HUES64 (cell line): ENCODE measurements around the gene CACNA1C.

Source experiments
- H3K27ac ChIP-seq: 2 replicates; pipeline ENCODE4 v1.7.0; 2013; ENCODE audit warnings: low read depth, low read length, inconsistent platforms
- H3K27me3 ChIP-seq: 2 replicates; pipeline ENCODE4 v1.6.1; 2013; ENCODE audit warnings: mild to moderate bottlenecking, low read length; ENCODE audit not compliant: insufficient read depth
- H3K36me3 ChIP-seq: 2 replicates; pipeline ENCODE4 v1.6.1; 2013; ENCODE audit warnings: mild to moderate bottlenecking, low read length; ENCODE audit not compliant: insufficient read depth
- H3K4me1 ChIP-seq: 2 replicates; pipeline ENCODE4 v1.6.1; 2013; ENCODE audit warnings: mild to moderate bottlenecking, low read length, moderate library complexity; ENCODE audit not compliant: insufficient read depth
- H3K4me3 ChIP-seq: 2 replicates; pipeline ENCODE4 v1.5.1; 2013; ENCODE audit warnings: mild to moderate bottlenecking, low read length, moderate library complexity
- H3K9ac ChIP-seq: 2 replicates; pipeline ENCODE4 v1.6.1; 2013; ENCODE audit warnings: mild to moderate bottlenecking, low read depth, low read length
- H3K9me3 ChIP-seq: 2 replicates; pipeline ENCODE4 v1.6.1; 2013; ENCODE audit warnings: low read depth, low read length; ENCODE audit not compliant: insufficient read depth
- WGBS: fragments of 150-250, 120-280 bp; methylation state at CpG from one replicate; pipeline ENCODE4 v1.1.7; 2013; ENCODE audit warnings: missing lambda C conversion rate; 5-methylcytosine and 5-hydroxymethylcytosine counted together

CACNA1C gene

DNA sequence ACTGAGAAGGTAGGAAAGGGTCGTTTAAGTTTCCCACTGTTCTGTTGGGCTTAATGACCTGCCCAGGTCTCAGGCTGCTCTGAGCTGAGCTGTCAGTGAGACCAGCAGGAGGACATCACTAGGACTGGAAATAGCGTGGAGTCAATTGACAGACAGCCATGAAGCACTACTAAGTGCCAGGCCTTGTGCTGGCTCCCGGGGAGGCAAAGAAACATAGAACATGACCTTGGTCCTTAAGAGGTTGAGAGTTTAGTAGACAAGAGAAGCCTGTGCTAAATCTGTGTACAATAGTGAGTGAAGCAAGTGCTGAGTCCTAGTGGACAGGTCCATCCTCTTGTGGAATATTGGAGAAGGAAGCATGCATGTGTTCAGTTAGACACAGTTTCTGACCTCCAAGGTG, 239.2 kb downstream of the CACNA1C start:
- no peaks in the 10 kb centered on the region for H3K36me3 ChIP-seq
- no peak overlapping the region for H3K27ac ChIP-seq
- 87% methylated on average over 3 of the region's 3 CpGs for WGBS
- no peak overlapping the region for H3K9ac ChIP-seq
- H3K27me3 ChIP-seq = no peaks in the 10 kb centered on the region
- no peaks in the 10 kb centered on the region for H3K9me3 ChIP-seq
- no peak overlapping the region for H3K4me3 ChIP-seq
- peaks cover 22% of the 10 kb centered on the region for H3K4me1 ChIP-seq

DNA sequence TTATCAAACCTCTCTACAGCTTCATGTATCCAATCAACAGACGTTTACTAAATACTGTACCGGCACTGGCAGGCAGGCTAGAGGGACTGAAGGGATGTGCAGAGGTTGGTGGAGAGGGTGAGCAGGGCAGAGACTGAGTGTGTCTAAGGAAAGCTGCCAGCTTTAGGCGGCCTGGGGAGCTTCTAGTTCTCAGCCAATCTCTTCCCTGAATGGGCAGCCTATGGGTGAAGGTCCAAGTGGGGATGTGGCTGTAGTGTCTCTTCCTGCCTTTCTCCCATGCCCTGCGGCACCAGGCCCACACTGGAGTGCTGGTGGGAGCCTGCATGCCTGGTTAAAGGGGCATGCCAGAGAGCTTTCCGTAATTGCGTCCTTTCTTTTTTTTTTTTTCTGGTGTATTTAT, 239.8 kb downstream of the CACNA1C start:
- WGBS = 92% methylated on average over 6 of the region's 6 CpGs
- Histone ChIP-seq H3K9ac (no peak overlapping the region), H3K36me3 (no peaks in the 10 kb centered on the region), H3K9me3 (no peaks in the 10 kb centered on the region), H3K4me1 (peaks cover 20% of the 10 kb centered on the region), H3K27ac (no peak overlapping the region), H3K4me3 (no peak overlapping the region), H3K27me3 (no peaks in the 10 kb centered on the region)

DNA sequence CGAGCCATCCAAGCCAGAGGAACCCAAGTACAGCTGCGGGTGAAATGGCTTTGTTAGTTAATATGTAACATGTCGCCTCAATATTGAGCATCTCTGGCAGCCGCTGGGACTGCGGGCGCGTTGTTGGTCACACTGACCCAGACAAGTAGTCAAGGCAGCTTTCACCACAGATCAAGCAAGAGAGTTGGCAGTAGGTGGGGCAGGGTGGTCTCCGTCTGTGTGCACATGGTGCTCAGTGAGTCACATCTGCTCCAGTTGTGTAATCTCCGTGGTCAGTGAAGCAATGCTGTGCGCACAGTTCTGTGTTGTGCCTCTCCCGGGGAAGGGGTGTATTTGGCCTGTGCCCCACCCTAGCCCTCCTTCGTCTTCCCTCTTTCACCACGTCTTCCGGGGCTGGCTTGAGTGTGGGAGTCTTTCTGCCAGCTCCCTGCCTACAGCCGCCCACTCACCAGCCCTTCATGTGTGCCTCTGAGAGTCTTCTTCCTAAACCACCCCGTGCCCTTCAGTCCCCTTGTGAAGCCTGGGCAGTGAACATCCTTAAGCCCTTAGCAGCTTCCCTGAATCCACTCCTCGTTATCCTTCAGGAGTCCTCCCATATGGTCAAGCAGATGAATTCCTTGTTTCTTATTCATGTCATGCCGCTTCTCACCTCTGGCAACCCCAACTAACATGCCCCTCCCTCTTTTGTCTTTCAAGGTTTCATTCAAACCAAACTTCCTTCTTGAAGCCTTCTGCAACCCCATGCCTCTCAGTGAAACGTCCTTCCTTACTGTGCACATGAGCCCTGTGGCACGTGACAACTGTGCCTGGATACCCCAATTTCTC, 242.1 kb downstream of the CACNA1C start:
- Histone ChIP-seq H3K9ac (no peak overlapping the region), H3K4me1 (no peaks in the 10 kb centered on the region), H3K36me3 (no peaks in the 10 kb centered on the region), H3K4me3 (no peak overlapping the region), H3K9me3 (no peaks in the 10 kb centered on the region), H3K27ac (no peak overlapping the region), H3K27me3 (no peaks in the 10 kb centered on the region)
- WGBS = 86% methylated on average over 20 of the region's 20 CpGs

DNA sequence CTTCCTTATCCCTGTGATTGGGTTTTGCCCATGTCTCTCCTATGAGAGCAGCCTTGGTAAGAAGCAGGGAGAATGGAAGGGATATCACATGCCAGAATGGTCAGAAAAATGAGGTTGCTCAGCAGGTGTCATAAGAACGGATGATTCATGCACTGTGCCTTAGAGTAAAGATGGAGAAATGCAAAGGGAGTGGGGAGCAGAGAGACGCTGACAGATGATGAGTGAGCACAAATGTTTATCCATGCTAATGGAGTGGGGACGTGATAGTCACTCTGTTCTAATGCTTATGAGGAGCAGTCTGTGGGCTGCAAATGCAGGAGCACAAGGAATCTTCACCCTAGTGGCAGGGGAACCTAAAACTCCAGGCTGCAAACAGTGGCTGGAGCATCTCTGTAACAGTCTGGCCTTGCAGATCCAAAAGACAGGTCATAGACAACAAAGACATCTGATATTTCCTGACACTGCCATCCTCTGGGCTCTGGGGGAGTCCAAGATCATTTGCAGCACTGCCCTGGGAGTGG, 243.2 kb downstream of the CACNA1C start:
- no peaks in the 10 kb centered on the region for H3K4me1 ChIP-seq
- no peaks in the 10 kb centered on the region for H3K27me3 ChIP-seq
- no peak overlapping the region for H3K4me3 ChIP-seq
- no peaks in the 10 kb centered on the region for H3K9me3 ChIP-seq
- WGBS = 42% methylated on average over 3 of the region's 3 CpGs
- no peak overlapping the region for H3K9ac ChIP-seq
- H3K36me3 ChIP-seq = no peaks in the 10 kb centered on the region
- H3K27ac ChIP-seq = no peak overlapping the region

DNA sequence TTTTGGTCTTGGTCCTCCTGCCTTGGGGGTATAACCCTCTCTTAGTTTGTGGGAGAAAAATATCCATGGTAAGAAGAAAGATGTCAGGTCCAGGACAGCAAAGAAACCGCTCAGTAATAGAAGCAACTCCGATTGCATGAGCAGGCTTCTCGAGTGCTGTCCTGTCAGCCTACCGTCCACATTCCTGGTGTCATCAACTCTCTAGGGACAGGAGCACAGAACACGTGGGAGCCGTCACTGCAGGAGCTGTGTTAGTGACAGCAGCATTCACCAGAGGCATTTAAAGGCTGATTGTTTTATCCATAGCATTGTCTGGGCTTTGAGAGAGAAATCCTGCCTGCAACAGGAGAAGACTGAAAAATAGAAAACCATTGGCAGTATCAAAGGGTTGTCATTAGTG, 244.2 kb downstream of the CACNA1C start:
- no peak overlapping the region for H3K9ac ChIP-seq
- H3K9me3 ChIP-seq = no peaks in the 10 kb centered on the region

DNA sequence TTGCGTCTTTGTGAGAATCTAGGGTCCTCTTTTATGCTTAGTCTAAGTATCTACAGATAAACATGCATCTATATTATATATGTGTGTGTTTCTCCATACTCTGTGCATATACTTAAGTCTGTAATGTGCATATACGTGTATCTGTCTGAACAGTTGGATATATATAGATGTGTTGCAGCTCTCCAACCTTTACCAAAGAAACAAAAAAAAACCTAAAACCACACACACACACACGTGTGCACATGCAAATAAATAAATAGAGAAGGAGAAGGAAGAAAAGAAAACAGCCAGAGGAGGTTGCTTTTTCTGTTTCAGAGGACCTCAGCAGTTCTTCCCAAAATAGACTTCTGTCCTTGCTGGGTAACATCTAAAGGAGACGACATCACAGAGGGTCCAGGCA, 244.9 kb downstream of the CACNA1C start:
- H3K4me3 ChIP-seq = no peak overlapping the region
- no peaks in the 10 kb centered on the region for H3K27me3 ChIP-seq
- H3K9ac ChIP-seq = no peak overlapping the region
- no peak overlapping the region for H3K27ac ChIP-seq
- no peaks in the 10 kb centered on the region for H3K9me3 ChIP-seq
- peaks cover 5% of the 10 kb centered on the region; the same call in 1 of the 2 replicates for H3K4me1 ChIP-seq
- whole genome bisulfite sequencing = 93% methylated on average over 3 of the region's 4 CpGs
- no peaks in the 10 kb centered on the region for H3K36me3 ChIP-seq

More for the DNA sequence above, 244.2 kb downstream of the CACNA1C start:
- peaks cover 5% of the 10 kb centered on the region; the same call in 1 of the 2 replicates for H3K4me1 ChIP-seq
- no peak overlapping the region for H3K27ac ChIP-seq
- H3K36me3 ChIP-seq = no peaks in the 10 kb centered on the region
- WGBS = 78% methylated on average over 6 of the region's 6 CpGs
- no peaks in the 10 kb centered on the region for H3K27me3 ChIP-seq
- no peak overlapping the region for H3K4me3 ChIP-seq

DNA sequence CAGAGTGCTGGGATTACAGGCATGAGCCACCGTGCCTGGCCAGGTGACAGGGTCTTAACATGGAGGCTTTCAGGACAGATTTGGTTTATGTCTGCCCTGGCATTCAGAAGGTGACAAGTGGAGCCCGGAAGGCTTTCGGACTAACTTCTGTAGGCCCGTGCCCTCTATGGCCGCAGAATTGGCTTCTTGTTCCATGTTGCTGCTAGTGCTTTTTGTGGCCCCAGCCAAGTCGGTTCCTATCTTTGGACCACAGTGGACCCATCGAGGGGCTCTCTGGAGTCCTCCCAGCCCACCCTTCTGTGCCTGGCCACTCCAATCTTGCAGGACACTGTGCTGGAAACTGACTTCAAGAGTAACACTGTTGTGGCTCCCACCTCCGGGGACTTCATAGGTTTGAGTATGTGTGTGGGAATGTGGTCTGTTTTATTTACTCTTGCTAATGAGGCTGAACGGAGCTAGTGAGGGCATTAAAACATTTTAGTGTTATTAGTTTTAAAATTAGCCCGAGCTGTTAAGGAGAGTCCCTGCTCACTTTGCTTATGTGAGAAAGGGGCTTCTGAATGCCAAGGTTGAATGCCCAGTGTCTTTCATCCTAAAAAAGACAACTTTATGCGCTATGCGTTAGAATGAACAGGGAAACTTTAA, 245.9 kb downstream of the CACNA1C start:
- no peaks in the 10 kb centered on the region for H3K27me3 ChIP-seq
- WGBS = 94% methylated on average over 12 of the region's 12 CpGs
- no peaks in the 10 kb centered on the region for H3K36me3 ChIP-seq
- H3K4me1 ChIP-seq = peaks cover 5% of the 10 kb centered on the region; the same call in 1 of the 2 replicates
- H3K4me3 ChIP-seq = no peak overlapping the region
- H3K9me3 ChIP-seq = no peaks in the 10 kb centered on the region
- H3K27ac ChIP-seq = no peak overlapping the region
- H3K9ac ChIP-seq = no peak overlapping the region

DNA sequence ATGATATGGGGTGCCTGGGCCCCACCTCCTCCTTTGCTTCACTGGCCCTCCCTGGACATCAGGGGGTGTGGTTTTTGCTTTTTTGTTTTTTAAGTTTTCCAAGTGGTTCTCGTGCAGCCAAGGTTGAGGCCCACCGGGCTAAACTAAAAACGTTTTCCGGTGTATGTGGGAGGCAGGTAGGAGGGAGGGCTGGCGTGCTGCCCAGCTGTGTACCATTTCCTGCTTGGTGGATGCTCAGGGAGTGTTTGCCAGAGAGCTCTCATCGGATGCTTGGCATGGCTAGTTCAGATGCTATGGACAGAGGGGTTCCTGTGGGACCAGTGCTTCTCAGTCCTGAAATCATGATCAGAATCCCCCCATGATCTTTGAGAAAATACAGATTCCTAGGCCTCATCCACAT, 246.4 kb downstream of the CACNA1C start:
- no peak overlapping the region for H3K27ac ChIP-seq
- no peaks in the 10 kb centered on the region for H3K36me3 ChIP-seq
- no peaks in the 10 kb centered on the region for H3K9me3 ChIP-seq
- H3K4me3 ChIP-seq = no peak overlapping the region
- 87% methylated on average over 6 of the region's 6 CpGs for WGBS
- no peak overlapping the region for H3K9ac ChIP-seq
- H3K4me1 ChIP-seq = peaks cover 5% of the 10 kb centered on the region; the same call in 1 of the 2 replicates
- H3K27me3 ChIP-seq = no peaks in the 10 kb centered on the region

DNA sequence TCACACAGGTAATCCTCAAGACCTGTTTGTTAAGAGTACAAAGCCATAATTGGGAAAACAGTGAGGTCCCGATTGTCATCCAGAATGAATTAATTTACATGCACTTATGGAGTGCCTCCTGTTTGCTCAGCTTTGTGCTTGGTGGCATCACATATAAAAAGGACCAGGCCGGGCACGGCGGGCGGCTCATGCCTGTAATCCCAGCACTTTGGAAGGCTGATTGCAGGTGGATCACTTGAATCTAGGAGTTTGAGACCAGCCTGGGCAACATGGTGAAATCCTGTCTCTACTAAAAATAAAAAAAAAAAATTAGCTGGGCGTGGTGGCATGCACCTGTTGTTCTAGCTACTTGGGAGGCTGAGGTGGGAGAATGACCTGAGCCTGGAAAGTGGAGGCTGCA, 247.4 kb downstream of the CACNA1C start:
- Histone ChIP-seq H3K9ac (no peak overlapping the region), H3K27ac (no peak overlapping the region), H3K27me3 (no peaks in the 10 kb centered on the region), H3K4me3 (no peak overlapping the region), H3K4me1 (peaks cover 5% of the 10 kb centered on the region; the same call in 1 of the 2 replicates), H3K36me3 (no peaks in the 10 kb centered on the region), H3K9me3 (no peaks in the 10 kb centered on the region)
- 95% methylated on average over 6 of the region's 6 CpGs for WGBS

DNA sequence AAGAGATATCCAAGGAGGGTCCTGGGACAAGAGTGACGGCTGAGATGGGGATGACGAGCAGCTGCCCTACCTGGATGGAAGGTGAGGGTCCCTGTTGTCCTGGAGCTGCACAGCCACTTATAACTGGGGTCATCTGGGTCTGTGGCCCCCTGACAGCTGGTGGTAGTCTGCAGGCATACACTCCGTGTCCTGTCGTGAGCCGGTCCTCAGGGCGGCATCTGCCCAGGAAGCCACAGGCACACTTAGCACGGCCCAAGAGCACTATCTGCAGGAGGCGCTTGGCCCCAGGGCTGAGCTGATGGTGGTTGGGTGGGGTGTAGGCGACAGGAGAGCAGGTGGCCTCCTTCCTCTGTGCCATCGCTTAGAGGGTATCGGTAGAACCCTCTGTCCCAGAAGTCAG, 248.1 kb downstream of the CACNA1C start:
- WGBS = 93% methylated on average over 11 of the region's 11 CpGs
- Histone ChIP-seq H3K4me1 (peaks cover 11% of the 10 kb centered on the region), H3K4me3 (no peak overlapping the region), H3K9me3 (no peaks in the 10 kb centered on the region), H3K27ac (no peak overlapping the region), H3K36me3 (no peaks in the 10 kb centered on the region), H3K9ac (no peak overlapping the region), H3K27me3 (no peaks in the 10 kb centered on the region)
